GM19043 (cell line): ENCODE data around the gene HBB.
"Not testable (repeated sequence)": the region's sequence is repeated elsewhere in the genome, so short reads cannot be mapped to it uniquely, and the experiment has no call there.

Experiments
- ATAC-seq: cut with Tn5 transposase; IDR thresholded peaks from one replicate; pipeline ENCODE4 v1.9.1; 2021; ENCODE audit warnings: low read depth; ENCODE audit not compliant: unreplicated experiment

HBB gene

DNA sequence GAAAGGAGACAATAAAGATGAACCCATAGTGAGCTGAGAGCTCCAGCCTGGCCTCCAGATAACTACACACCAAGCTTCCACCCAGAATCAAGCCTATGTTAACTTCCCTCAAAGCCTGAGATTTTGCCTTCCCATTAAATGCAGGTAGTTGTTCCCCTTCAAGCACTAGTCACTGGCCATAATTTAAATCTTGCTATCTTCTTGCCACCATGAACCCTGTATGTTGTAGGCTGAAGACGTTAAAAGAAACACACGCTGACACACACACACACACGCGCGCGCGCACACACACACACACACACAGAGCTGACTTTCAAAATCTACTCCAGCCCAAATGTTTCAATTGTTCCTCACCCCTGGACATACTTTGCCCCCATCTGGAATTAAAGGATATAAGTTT is 21.6 kb upstream of the HBB start:
- ATAC-seq: not testable (repeated sequence)

DNA sequence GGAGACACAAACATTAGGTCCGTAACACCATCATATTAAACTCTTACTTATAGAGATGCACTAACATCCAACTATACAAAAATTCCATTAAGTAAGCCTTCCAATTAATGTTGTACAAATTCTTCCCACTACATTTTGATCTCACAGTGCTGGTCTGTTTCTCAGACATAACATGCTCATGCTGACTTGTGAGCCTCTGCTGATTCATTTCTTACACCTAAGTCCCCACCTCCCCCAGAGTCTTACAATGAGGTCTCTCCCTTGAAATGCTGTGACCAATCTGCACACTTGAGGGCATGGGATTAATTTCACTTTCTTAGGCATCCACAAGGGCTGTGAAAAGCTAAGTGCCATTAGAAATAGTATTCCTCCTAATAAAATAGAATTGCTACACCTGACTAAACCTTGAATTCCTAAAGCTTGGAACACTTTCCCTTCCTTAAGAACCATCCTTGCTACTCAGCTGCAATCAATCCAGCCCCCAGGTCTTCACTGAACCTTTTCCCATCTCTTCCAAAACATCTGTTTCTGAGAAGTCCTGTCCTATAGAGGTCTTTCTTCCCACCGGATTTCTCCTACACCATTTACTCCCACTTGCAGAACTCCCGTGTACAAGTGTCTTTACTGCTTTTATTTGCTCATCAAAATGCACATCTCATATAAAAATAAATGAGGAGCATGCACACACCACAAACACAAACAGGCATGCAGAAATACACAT is 20.8 kb upstream of the HBB start:
- ATAC-seq: no peak

DNA sequence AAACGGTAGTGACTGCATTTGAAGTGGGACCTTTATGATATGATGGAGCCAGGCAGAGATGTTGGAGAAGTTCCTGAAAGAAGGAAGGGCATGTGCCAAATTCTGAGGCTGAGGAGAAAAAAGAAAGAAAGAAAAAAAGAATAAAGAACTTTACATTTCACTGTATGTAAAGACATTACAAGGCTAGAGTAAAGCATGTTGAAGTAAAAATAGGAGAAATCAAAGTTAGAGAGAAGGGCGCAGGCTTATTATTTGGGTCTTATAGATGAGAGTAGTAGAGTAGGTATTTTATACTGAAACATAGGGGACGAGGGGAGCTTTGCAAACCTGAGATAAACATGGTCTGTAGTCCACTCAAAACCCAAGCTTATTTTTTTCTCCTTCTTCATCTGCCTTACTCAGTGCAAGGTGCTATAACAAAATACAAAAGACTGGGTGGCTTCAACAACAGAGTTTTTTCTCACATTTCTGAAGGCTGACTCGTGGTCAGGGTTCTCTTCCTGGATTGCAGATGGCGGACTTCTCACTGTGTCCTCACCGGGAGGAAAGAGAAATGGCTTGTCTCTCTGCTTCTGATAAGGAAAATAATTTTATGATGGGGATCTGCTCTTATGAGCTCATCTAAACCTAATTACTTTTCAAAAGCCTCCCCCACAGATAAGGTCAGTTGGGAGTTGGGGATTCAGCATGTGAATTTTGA is 20.1 kb upstream of the HBB start:
- ATAC-seq: no peak

DNA sequence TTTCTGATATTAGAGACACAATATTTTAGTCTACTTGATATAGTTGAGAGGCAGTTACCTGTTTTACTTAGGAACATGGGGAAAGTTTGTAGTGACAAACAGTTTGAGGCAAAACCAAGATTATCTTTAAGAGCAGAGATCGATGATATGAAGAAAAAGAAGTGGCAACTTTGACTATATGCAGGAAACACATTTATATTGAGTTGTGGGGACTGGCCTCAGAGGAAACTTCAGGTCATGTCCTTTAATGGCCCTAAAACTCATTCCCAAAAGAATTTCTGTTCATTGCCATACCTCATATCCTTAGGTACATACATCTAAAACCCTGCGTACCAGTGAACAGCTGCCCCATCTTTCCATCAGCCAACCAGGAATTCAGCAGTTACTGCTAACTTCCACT is 18.3 kb upstream of the HBB start:
- ATAC-seq: no peak

DNA sequence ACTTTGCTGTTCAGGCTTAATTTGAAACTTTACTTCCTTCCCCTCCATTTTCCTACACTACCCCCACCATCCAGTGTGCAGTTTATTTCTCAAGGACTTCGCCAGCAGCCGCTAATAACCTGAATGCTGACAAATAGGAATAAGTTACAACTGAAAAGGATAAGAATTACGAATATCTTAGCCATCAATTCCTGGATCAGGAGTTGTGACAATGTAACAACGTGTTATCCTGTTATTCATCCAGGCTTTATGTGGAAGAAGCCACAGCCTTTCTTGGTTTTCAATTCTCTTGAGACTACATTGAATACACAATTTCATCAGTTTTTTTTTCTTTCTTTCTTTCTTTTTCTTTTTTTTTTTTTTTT is 16.9 kb upstream of the HBB start:
- no peak for ATAC-seq

DNA sequence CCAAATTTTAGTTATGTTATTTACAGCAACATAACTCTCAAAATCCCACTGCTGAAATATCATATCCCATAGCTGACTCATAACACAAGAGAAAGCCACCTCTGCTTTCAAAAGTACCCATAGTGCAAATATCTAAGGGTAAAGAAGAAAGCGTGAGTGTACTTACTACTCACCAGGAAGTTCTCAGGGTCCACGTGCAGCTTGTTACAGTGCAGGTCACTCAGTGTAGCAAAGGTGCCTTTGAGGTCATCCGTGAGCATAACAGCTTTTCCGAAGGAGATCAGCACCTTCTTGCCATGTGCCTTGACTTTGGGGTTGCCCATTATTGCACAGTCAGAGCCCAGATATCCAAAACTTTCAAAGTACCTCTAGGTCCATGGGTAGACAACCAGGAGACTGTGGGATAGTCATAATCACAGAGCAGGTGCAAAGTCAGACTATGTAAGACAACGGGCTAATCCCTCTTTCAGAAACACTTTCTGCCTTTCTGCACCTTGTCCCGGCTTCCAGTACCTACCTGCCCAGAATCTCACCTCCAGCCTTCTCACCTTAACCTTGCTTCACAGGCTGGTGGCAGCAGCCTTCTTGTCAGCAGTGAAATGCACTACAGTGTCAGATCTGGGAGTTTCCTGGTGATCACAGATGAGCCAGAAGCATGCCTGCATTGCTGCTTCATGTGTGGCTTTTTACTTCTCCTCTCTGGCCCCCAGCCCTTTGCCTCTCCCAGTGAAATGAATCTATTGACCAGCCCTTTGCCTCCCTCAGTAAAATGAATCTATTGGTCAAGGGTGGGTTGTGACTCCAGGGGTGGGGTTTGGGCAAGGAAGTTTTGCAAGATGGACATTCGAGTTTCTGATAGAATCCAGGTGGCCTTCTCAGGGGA is 16.3 kb upstream of the HBB start:
- ATAC-seq: peak; percentile 68

DNA sequence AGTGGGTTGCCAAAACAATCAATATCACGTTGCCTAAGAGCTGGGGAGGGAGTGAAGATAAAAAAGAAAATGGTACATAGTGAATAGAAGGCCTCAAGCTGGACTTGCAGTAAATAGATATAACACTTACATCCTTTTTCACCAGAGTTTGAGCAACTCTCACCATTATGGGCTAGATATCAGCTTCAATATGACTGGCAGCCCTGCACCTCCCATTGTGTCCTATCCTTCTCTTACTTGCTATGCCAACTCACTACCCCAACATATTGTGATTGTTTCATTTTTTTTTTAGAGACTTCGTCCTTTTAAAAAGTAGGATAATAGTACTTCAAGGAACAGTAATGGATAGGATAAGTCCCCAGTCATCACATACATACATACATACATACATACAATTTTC is 15.3 kb upstream of the HBB start:
- ATAC-seq: no peak

DNA sequence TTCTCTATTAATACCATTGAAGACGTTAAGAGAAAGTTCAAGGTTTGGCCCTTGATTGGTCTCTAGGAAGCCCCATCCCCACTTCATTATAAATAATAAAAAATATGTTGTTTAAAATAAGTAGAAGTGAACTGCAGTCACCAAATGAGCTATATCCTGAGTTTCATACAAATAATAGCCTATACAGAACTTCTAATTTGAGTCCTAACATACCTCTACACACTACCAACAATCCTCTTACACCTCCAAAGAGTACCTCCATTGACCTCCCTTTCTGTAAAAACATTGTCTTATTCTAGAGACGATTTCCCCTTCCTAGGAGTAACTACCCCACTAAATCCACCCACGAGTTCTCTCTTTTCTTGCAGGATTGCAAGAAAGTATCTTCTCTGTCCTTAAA is 14.6 kb upstream of the HBB start:
- no peak for ATAC-seq

DNA sequence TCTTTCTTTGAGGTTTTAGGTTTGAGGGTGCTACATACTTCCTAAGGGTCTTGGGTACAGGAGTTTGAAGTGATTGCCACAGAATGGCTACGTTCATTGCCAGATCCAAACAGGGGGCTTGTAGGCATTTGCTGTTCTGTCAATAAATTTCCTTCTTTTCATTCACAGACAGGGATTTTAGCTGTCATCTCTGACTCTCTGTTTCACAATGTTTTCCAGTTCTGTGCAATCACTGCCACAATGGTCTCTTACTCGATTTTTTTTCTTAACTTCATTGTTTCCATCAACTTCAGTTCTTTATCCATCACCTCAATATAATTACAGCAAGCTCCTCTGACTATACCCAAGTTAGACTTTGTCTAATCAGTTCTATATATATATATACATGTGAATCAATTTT is 13.6 kb upstream of the HBB start:
- ATAC-seq: no peak

DNA sequence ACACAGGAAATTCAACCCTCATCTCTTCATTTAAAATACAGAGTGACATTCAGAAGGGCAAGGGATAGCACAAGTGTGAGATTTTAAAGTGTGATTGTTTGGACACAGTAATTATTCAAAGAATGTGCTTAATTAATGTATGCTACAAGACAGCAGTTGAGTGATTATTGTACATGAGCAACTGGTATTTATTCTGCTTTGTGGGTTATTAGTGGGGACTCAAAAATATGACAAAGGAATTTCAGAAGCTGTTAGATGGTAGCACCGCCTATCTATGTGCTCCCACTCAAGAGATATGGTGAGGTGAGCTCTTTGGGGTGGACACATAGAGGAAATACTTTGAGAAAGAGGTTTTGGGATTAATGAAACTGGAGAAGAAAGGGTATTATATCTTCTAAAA is 13.2 kb upstream of the HBB start:
- no peak for ATAC-seq

DNA sequence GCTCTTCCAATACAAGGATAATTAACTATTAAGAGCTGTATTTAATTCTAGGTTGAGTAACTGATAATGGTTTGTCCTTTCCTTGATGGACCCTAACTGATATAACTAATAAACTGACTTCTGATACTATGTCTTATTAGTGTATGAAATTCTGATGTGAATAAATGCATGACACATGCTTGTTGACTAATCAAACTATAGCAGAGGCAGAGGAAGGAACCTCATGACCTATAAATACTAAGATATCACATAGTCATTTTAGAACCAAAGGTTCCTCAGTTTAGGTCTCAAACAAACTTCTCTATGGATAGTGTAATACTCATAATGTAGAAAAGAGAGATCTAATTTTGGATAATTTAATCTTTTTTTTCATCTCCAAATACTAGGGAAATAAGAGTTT is 12.2 kb upstream of the HBB start:
- ATAC-seq: no peak

DNA sequence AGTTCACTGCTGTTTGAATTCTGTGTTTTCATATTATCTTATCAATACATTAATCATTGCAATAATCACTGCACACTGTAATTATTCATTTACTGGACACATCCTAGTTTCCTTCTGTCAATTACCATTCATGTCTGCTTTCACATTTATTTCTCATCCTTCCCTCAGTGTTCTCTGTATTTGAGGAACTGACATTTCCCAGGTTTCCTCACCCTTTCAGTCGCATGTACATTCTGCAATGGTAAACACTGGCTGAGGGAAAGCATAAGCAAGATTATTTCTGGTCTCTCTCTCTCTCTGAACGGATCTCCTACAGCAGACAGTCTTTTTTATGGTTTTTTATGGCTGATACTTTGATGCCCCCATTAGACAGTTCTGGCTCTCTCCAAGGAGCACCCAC is 11.6 kb upstream of the HBB start:
- no peak for ATAC-seq

DNA sequence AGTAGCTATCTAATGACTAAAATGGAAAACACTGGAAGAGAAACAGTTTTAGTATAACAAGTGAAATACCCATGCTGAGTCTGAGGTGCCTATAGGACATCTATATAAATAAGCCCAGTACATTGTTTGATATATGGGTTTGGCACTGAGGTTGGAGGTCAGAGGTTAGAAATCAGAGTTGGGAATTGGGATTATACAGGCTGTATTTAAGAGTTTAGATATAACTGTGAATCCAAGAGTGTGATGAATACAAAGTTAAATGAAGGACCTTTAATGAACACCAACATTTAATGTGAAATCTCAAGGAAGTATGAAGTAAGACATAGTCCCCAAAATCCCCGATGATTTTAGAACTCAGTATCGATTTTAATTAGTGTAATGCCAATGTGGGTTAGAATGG is 10.5 kb upstream of the HBB start:
- ATAC-seq: no peak

DNA sequence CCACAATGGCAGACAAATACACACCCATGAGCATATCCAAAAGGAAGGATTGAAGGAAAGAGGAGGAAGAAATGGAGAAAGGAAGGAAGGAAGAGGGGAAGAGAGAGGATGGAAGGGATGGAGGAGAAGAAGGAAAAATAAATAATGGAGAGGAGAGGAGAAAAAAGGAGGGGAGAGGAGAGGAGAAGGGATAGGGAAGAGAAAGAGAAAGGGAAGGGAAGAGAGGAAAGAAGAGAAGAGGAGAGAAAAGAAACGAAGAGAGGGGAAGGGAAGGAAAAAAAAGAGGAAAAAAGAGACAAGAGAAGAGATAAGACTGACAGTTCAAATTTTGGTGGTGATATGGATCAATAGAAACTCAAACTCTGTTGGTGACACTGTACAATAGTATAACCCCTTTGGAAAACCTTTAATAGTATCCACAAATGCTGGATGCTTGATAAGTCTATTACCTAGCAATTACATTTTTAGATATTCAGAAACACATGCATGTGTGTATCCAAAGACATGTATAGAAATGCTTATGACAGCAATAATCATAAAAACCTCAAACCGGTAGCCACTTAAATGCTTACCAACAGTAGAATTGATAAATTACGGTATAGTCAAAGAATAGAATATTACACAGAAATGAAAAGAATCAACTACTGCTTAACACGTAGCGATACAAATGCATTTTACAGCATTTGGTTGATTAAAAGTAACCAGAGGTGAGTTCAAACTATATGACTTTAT is 8.7 kb upstream of the HBB start:
- ATAC-seq: no peak

DNA sequence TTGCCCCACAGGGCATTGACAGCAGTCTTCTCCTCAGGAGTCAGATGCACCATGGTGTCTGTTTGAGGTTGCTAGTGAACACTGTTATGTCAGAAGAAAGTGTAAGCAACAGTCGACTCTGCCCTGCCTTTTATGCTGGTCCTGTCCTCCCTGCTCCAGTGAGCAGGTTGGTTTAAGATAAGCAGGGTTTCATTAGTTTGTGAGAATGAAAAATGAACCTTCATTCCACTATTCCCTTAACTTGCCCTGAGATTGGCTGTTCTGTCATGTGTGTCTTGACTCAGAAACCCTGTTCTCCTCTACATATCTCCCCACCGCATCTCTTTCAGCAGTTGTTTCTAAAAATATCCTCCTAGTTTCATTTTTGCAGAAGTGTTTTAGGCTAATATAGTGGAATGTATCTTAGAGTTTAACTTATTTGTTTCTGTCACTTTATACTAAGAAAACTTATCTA is 7.5 kb upstream of the HBB start, which contains the start of gene HBD:
Gene HBD, minus strand, starts transcription at position 103 of the 454 bp plus-strand sequence. Its CDS starts 50 bp downstream, at position 53.
- ATAC-seq: peak; percentile 75

DNA sequence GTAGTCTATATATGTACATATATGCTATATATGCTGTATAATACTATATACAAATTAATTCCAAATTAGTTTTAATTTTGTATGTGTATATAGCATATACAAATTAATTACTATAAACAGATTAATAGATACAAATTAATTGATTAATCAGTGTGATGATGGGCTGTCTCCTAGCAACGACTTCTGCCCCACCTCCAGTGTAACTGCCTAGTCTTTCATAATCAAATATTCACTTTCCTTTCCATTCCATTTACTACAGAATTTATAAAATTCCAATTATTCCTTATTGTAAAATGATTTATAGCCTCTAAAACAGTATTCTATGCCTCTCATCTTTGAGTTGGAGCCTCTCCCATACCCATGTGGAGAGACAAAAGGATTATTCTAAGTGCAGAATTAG is 6.4 kb upstream of the HBB start:
- no peak for ATAC-seq

DNA sequence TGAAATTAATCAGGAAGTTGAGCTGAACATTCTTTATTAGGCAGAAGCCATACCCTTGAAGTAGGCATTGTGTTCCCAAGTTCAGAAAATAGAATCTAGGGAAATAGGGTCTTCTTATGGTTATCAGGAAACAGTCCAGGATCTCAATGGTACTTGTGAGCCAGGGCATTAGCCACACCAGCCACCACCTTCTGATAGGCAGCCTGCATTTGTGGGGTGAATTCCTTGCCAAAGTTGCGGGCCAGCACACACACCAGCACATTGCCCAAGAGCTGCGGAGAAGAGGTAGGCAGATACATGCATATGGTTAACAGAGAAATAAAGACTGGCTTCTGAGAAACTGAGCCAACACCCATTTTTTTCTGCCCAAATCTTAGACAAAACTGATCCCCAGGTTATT is 6.0 kb upstream of the HBB start:
- ATAC-seq: no peak

DNA sequence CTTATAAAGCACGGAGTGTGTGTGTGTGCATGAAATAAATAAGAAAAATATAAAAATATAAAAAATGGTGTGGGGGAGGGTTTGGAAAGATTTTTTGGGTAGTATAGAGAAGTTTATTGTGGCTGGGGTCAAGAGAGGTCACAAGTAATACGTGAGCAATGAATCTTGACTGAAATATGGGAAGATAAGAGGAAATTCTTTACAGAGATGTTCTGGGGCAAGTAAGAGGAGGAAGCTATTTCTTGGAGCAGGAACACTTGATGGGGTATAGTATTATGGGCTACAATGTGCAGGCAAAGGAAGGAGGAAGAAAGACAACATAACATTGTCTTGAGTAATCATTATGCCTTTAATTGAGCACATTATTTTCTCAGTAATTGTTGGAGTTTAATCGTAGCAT is 5.3 kb upstream of the HBB start:
- ATAC-seq: no peak

DNA sequence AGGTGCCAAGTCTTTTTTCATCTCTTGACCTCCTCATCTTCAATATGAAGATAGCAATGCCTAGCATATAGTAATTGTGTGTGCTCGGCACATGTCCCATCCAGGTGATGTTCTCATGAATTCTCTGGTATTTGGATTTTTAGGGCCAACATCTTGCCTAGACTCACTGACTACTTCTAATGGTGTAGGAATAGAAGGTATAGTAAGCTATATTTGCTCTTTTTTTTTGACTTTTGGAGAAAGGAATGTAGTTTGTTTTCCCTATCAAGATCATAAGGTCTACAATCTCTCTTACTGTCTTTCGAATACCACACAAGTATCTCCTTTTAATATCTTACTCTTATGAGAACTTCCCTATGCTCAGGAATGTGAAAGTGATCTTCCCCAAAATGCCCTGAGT is 4.2 kb upstream of the HBB start:
- ATAC-seq: no peak

DNA sequence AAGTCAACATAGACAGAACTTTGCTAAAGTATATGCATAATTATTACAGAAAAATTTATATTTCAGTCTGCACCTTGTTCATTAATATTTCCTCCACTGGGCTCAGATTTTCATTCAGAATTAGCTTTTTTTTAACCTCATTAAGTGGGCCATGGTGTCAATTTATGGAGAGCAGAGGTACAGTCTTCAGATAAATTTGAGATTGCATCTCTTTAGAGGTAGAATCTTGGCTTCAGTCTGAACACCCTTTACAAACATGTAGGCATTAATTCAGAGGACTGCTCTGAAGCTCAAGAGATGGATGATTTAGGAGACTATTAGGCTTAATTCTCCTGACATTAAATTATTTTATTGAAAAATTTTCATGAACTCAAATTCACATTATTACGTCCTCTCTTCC is 3.4 kb upstream of the HBB start:
- ATAC-seq: no peak

DNA sequence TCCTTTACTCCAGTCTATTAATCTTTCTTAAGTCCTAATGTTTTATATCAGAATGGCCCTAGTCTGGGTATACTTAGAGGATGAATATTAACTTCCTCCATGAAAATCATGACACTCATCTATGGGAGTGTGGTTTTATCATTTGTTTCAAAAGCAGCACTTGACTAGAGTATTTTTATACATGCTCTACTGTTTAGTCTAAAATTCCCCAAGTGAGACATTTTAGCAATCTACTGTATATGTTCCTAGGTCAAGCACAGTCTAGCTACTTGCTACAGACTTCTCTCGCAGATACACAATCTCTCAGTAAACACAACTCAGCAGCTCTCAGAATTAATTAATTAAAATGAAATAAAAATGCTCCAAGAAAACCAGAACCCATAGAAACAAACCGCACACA is 2.9 kb upstream of the HBB start:
- ATAC-seq: no peak
